GM15510 (cell line): ENCODE data around the gene NAA60.

Experiments
- POLR2A ChIP-seq: IDR thresholded peaks from 3 replicates; pipeline ENCODE4 v1.6.1; 2011; ENCODE audit warnings: borderline replicate concordance; ENCODE audit not compliant: insufficient read length; ENCODE audit errors: extremely low read depth

NAA60 gene

GRCh38 chr16:3485097-3485745 is 41.7 kb downstream of the NAA60 start:
- no peak for TF ChIP-seq POLR2A

- TF ChIP-seq POLR2A, result no peak
Measured at GRCh38 chr16:3485821-3486505, 42.5 kb downstream of the NAA60 start.

GRCh38 chr16:3486506-3487215 is 43.2 kb downstream of the NAA60 start:
- TF ChIP-seq POLR2A, result no peak

- TF ChIP-seq POLR2A, result no peak
Measured at GRCh38 chr16:3487521-3488410, 44.3 kb downstream of the NAA60 start.

- no peak for TF ChIP-seq POLR2A
Measured at GRCh38 chr16:3488801-3489200, 45.3 kb downstream of the NAA60 start.

GRCh38 chr16:3490911-3491629 is 47.6 kb downstream of the NAA60 start:
- no peak for TF ChIP-seq POLR2A

GRCh38 chr16:3492356-3492755 is 48.9 kb downstream of the NAA60 start:
- no peak for TF ChIP-seq POLR2A

GRCh38 chr16:3494386-3494973 is 51.0 kb downstream of the NAA60 start:
- TF ChIP-seq POLR2A, result no peak

- no peak for TF ChIP-seq POLR2A
Measured at GRCh38 chr16:3495176-3495575, 51.7 kb downstream of the NAA60 start, which contains the start of gene C16orf90. C16orf90 (minus strand) TSS chr16:3495489; CDS start chr16:3495421, 68 bp downstream.

GRCh38 chr16:3496386-3496785 is 52.9 kb downstream of the NAA60 start:
- no peak for TF ChIP-seq POLR2A

- no peak for TF ChIP-seq POLR2A
Measured at GRCh38 chr16:3497771-3498170, 54.3 kb downstream of the NAA60 start.

- no peak for TF ChIP-seq POLR2A
Measured at GRCh38 chr16:3498988-3499387, 55.5 kb downstream of the NAA60 start.

- no peak for TF ChIP-seq POLR2A
Measured at GRCh38 chr16:3501783-3502400, 58.4 kb downstream of the NAA60 start.
